Muscle of arm (tissue), 12 donors: ENCODE results near the gene ATP1A4. TPM values are rescaled to one million over a fixed set of nuclear protein-coding genes. Genes with fewer than 3 reads are reported as not detected.

Experiments
- DNase-seq: peaks from one replicate; pipeline ENCODE4 v3.0.0-alpha.2; 2013
- polyA plus RNA-seq, 12 donors: library from polyadenylated mRNA; unstranded; fragments of 120-200 nt; gene quantifications; one replicate each; pipeline ENCODE4 v1.2.1, GENCODE V29; 2013; ENCODE audit not compliant: insufficient read length in 12 of 12

The ATP1A4 gene
- polyA plus RNA-seq, 12 donors: 0.87 to 6.0 (median 3.1) TPM; not detected in 2

GRCh38 chr1:160171354-160171753 is 20.0 kb downstream of the ATP1A4 start:
- DNase-seq: no peak

GRCh38 chr1:160171980-160172379 is 20.6 kb downstream of the ATP1A4 start:
- no peak for DNase-seq

- DNase-seq: no peak
Observed at GRCh38 chr1:160177231-160177630, 25.8 kb downstream of the ATP1A4 start.

- no peak for DNase-seq
Observed at GRCh38 chr1:160177667-160178066, 26.3 kb downstream of the ATP1A4 start.

GRCh38 chr1:160178731-160179130 is 27.3 kb downstream of the ATP1A4 start:
- DNase-seq: no peak

GRCh38 chr1:160179336-160179735 is 27.9 kb downstream of the ATP1A4 start:
- DNase-seq: no peak

GRCh38 chr1:160186246-160186645 is 34.8 kb downstream of the ATP1A4 start:
- no peak for DNase-seq

- no peak for DNase-seq
Observed at GRCh38 chr1:160186729-160187128, 35.3 kb downstream of the ATP1A4 start.

GRCh38 chr1:160187407-160187806 is 36.0 kb downstream of the ATP1A4 start:
- no peak for DNase-seq

GRCh38 chr1:160188341-160188740 is 36.9 kb downstream of the ATP1A4 start:
- DNase-seq: no peak

- peak; percentile 65 for DNase-seq
Observed at GRCh38 chr1:160189649-160190625, 38.5 kb downstream of the ATP1A4 start, which contains the start of gene CASQ1. CASQ1 (plus strand) TSS chr1:160190575; CDS start chr1:160190752, 177 bp downstream.

- DNase-seq: no peak
Observed at GRCh38 chr1:160191756-160192155, 40.4 kb downstream of the ATP1A4 start.

GRCh38 chr1:160192234-160192633 is 40.8 kb downstream of the ATP1A4 start:
- DNase-seq: no peak

GRCh38 chr1:160193091-160193819 is 41.9 kb downstream of the ATP1A4 start:
- DNase-seq: peak; percentile 91

- DNase-seq: no peak
Observed at GRCh38 chr1:160193832-160194736, 42.7 kb downstream of the ATP1A4 start.

- no peak for DNase-seq
Observed at GRCh38 chr1:160194737-160195059, 43.3 kb downstream of the ATP1A4 start.

- no peak for DNase-seq
Observed at GRCh38 chr1:160196143-160196542, 44.7 kb downstream of the ATP1A4 start.

GRCh38 chr1:160197231-160197630 is 45.8 kb downstream of the ATP1A4 start:
- no peak for DNase-seq

- no peak for DNase-seq
Observed at GRCh38 chr1:160200786-160201185, 49.4 kb downstream of the ATP1A4 start.

- no peak for DNase-seq
Observed at GRCh38 chr1:160204526-160205241, 53.3 kb downstream of the ATP1A4 start.
